Measurements from ENCODE around the gene ELF4.

The ELF4 gene

DNA sequence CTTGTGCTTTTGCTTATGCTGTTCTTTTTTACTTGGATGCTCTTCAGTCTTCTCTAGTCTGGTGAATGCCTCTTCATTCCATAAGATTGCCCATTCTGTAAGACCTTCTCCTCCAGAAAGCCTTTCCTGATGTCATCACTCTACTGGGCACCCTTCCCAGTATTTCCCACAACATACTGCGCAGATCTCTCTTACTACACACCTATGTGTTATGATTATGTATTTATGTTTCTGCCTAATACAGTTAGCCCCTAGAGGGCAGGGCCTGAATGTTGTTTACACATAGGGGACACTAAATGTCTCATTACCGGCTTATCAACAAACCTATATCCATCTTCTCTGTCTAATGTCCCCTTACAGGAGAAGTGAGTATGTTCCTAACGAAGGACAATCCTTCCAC, 34.2 kb upstream of the ELF4 start:
- H3K36me3 ChIP-seq (ENCODE audit: control insufficient read depth in 2 of 2, insufficient read depth in 1 of 2, low read length in 2 of 2): peaks cover 3 to 76% of the 10 kb centered on the region in 2 experiments; a peak in 2 of 3 replicates
- CTCF ChIA-PET: interaction anchor here (1.1 kb wide), 1 partner anchor 24 kb away, joined by 4 read pairs; no protein-coding TSS in a partner anchor

DNA sequence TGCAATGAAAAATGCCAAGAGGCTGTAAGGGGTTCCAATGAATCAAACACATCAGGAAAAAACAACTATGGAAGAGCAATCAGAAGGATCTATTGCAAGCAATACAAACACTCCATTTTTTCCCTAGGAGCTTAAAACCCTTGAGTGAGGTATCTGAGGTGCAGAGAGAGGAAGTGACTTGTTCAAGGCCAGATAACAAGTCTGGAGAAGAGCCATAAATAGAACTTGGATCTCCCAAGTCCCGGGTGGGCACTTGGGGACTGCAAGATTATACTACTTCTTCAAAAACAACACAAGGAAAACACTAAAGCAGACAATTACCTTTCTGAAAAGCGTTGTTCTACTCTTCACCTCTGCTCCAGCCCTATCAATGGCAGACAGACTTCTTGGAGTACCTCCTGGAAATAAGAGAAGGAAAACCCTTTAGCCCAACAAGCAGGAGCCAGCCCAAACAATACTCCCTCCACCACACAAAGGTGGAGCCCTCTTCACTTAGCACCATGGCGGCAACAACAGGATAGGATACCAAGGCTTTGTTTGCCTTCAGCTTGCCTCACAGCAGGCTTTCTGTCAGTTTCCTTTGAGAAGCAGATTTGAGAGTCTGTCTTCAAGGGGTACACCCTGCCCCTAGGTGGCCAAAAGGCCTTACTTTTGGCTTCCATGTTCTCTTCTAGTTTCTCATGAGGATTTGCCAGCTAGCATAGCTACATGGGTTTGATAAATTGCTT, 29.3 kb upstream of the ELF4 start:
- no peak overlapping the region for H3K4me3 ChIP-seq (ENCODE audit: low read depth, low read length)
- H3K4me1 ChIP-seq (ENCODE audit: control insufficient read depth, insufficient read depth, low read length): no peaks in the 10 kb centered on the region
- ChIA-PET POLR2A (no interaction called here), CTCF (interaction anchor here (0.7 to 1.7 kb wide), 2 partner anchors 55 to 60 kb away, joined by 3 read pairs; no protein-coding TSS in a partner anchor)
- H3K36me3 ChIP-seq (ENCODE audit: control insufficient read depth in 2 of 2, insufficient read depth in 1 of 2, low read length in 2 of 2): peaks cover 0 to 74% of the 10 kb centered on the region in 2 experiments; a peak in 2 of 3 replicates
- H3K27ac ChIP-seq (ENCODE audit: extremely low read depth, low read depth, low read length): no peak overlapping the region
- no peaks in the 10 kb centered on the region for H3K9me3 ChIP-seq (ENCODE audit: control insufficient read depth, insufficient read depth, low read depth, low read length)
- no peak for TF ChIP-seq ZNF830 (tag by site-specific recombination; IDR thresholded peaks at IDR 0.05; ENCODE audit: low read depth)
- no peak for TF ChIP-seq SALL2 (tag by site-specific recombination; IDR thresholded peaks at IDR 0.05; ENCODE audit: borderline replicate concordance)
- TF ChIP-seq ZNF214 (tag by site-specific recombination; IDR thresholded peaks at IDR 0.05; ENCODE audit: borderline replicate concordance): no peak
- TF ChIP-seq ZNF747 (tag by site-specific recombination; IDR thresholded peaks at IDR 0.05): no peak
- no peak for TF ChIP-seq ZFP41 (tag by site-specific recombination; IDR thresholded peaks at IDR 0.05; ENCODE audit: borderline replicate concordance)
- no peak for TF ChIP-seq ZNF223 (tag by site-specific recombination; IDR thresholded peaks at IDR 0.05)
- no peak for TF ChIP-seq GLI2 (tag by site-specific recombination; IDR thresholded peaks at IDR 0.05; ENCODE audit: borderline replicate concordance, low read depth)
- no peak for TF ChIP-seq OVOL3 (tag by site-specific recombination; IDR thresholded peaks at IDR 0.05)
- TF ChIP-seq ZFHX2 (tag by site-specific recombination; conservative IDR thresholded peaks at IDR 0.05): no peak
- no peak for TF ChIP-seq ZNF629 (tag by site-specific recombination; IDR thresholded peaks at IDR 0.05)

More for the DNA sequence above, 34.2 kb upstream of the ELF4 start:
- no peak overlapping the region for H3K27ac ChIP-seq (ENCODE audit: extremely low read depth, low read depth, low read length)
- H3K9me3 ChIP-seq (ENCODE audit: control insufficient read depth, insufficient read depth, low read depth, low read length): no peaks in the 10 kb centered on the region
- no peaks in the 10 kb centered on the region for H3K4me1 ChIP-seq (ENCODE audit: control insufficient read depth, insufficient read depth, low read length)
- POLR2A ChIA-PET: interaction anchor here (1.6 kb wide), 1 partner anchor 21 kb away, joined by 4 read pairs; the partner anchor contains the start of gene AIFM1
- no peak overlapping the region for H3K4me3 ChIP-seq (ENCODE audit: low read depth, low read length)
- TF ChIP-seq TSHZ1 (tag by site-specific recombination; IDR thresholded peaks at IDR 0.05; ENCODE audit: borderline replicate concordance) (no peak), ZNF184 (tag by site-specific recombination; IDR thresholded peaks at IDR 0.05) (no peak), ZNF560 (tag by site-specific recombination; IDR thresholded peaks at IDR 0.05; ENCODE audit: borderline replicate concordance) (no peak)

DNA sequence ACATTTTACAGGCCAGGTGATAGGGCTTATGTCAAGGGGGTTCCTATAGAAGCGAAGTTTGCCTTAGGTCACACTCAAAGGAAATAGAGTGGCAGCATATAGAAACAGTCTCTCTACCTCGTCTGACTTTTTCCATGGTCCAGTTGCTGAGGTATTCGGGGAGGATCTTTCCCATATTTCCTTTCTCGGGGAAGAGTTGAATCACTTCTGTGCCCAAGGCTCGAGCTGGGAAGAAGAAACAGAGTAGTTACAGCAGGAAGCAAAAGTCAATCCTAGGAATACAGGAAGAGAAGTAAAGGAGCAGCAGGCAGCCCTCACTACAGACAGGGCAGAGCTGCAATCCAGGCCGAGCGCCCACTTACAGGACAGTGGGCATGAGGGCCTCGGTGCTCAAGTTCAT, 26.7 kb upstream of the ELF4 start:
- ChIA-PET POLR2A (no interaction called here), CTCF (no interaction called here)
- H3K27ac ChIP-seq (ENCODE audit: extremely low read depth, low read depth, low read length): no peak overlapping the region
- no peaks in the 10 kb centered on the region for H3K9me3 ChIP-seq (ENCODE audit: control insufficient read depth, insufficient read depth, low read depth, low read length)
- TF ChIP-seq FEZF1 (tag by site-specific recombination; IDR thresholded peaks at IDR 0.05): no peak
- TF ChIP-seq ZNF776 (tag by site-specific recombination; IDR thresholded peaks at IDR 0.05; ENCODE audit: borderline replicate concordance): no peak
- no peak for TF ChIP-seq ZNF530 (tag by site-specific recombination; IDR thresholded peaks at IDR 0.05; ENCODE audit: low read depth)
- no peak for TF ChIP-seq ZNF26 (tag by site-specific recombination; IDR thresholded peaks at IDR 0.05)
- H3K36me3 ChIP-seq (ENCODE audit: control insufficient read depth in 2 of 2, insufficient read depth in 1 of 2, low read length in 2 of 2): peaks cover 14 to 76% of the 10 kb centered on the region in 2 experiments
- H3K4me3 ChIP-seq (ENCODE audit: low read depth, low read length): no peak overlapping the region
- no peaks in the 10 kb centered on the region for H3K4me1 ChIP-seq (ENCODE audit: control insufficient read depth, insufficient read depth, low read length)
